DND-41 (cell line): Measurements from ENCODE around the gene CHD6.

Source experiments
- ATAC-seq: fragments of 200-7000 bp; cut with Tn5 transposase; 3 replicates; pipeline ENCODE4 v1.9.1; 2021; ENCODE audit warnings: low read depth; ENCODE audit not compliant: insufficient read depth
- DNase-seq: peaks from one replicate; pipeline ENCODE4 v3.0.0-alpha.2; 2020
- H2AFZ ChIP-seq: 2 replicates; pipeline ENCODE4 v1.6.0; 2012; ENCODE audit warnings: low read depth, low read length
- H3K27ac ChIP-seq: 2 replicates; pipeline ENCODE4 v1.5.1; 2012; ENCODE audit warnings: low read length, inconsistent platforms
- H3K27me3 ChIP-seq: fragments of 200-600 bp; sonication (generic); 2 replicates; pipeline ENCODE4 v1.6.0; 2012; ENCODE audit warnings: low read length, mild to moderate bottlenecking, inconsistent platforms; ENCODE audit not compliant: insufficient read depth, poor library complexity
- H3K36me3 ChIP-seq: 2 replicates; pipeline ENCODE4 v1.5.1; 2012; ENCODE audit warnings: low read length, inconsistent platforms; ENCODE audit not compliant: insufficient read depth
- H3K4me1 ChIP-seq: 2 replicates; pipeline ENCODE4 v1.5.1; 2012; ENCODE audit warnings: mild to moderate bottlenecking, low read length; ENCODE audit not compliant: insufficient read depth
- H3K4me2 ChIP-seq: 2 replicates; pipeline ENCODE4 v1.6.0; 2012; ENCODE audit warnings: mild to moderate bottlenecking, moderate library complexity, low read length, inconsistent platforms; ENCODE audit not compliant: insufficient read depth
- H3K4me3 ChIP-seq, 2 experiments: fragments of 200-600 bp in 1 of 2; shearing (Covaris generic) in 1 of 2; 2 replicates each; pipeline ENCODE4 v1.5.1; 2012 to 2016; ENCODE audit warnings: inconsistent platforms in 2 of 2, low read length in 2 of 2, mild to moderate bottlenecking in 2 of 2, low read depth in 1 of 2, moderate library complexity in 1 of 2
- H3K79me2 ChIP-seq: 2 replicates; pipeline ENCODE4 v1.6.0; 2012; ENCODE audit warnings: low read length, inconsistent platforms; ENCODE audit not compliant: insufficient read depth
- H3K9ac ChIP-seq: 2 replicates; pipeline ENCODE4 v1.6.0; 2012; ENCODE audit warnings: low read depth, mild to moderate bottlenecking, inconsistent platforms, low read length, moderate library complexity
- H3K9me3 ChIP-seq: 2 replicates; pipeline ENCODE4 v1.5.1; 2012; ENCODE audit warnings: low read length, moderate library complexity, mild to moderate bottlenecking, inconsistent platforms; ENCODE audit not compliant: insufficient read depth, severe bottlenecking
- H4K20me1 ChIP-seq: 2 replicates; pipeline ENCODE4 v1.6.0; 2012; ENCODE audit warnings: low read length; ENCODE audit not compliant: insufficient read depth
- CTCF ChIP-seq: IDR thresholded peaks from 2 replicates; pipeline ENCODE4 v1.5.1; 2012; ENCODE audit warnings: borderline replicate concordance, low read length, moderate library complexity, mild to moderate bottlenecking; ENCODE audit not compliant: poor library complexity, severe bottlenecking; ENCODE audit errors: extremely low read depth
- EZH2 ChIP-seq: IDR thresholded peaks from 3 replicates; pipeline ENCODE4 v1.6.1; 2012; ENCODE audit warnings: borderline replicate concordance, low read depth, mild to moderate bottlenecking, moderate library complexity, low read length, inconsistent platforms; ENCODE audit not compliant: severe bottlenecking

The CHD6 gene

DNA sequence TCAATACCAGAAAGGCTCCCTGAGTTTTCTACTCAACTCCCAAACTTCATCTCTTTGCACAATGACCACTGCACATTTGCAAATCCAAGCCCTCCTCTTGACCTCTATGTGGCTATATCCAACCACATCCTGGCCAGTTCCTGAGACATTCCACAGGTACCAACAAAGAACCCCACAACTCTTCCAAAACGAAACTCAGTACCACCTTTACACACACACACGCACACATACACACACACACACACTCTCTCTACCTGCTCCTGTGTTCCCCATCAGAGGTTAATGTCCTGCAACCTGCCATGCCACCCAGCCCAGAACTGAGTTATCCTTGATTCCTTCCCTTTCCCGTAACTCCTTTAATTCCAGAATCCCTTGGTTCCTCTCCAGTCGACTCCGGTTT lies 58.5 kb downstream of the CHD6 start:
- Histone ChIP-seq H3K4me2 (no peak overlapping the region), H4K20me1 (peaks cover 34% of the 10 kb centered on the region; the same call in 1 of the 2 replicates), H3K27me3 (no peaks in the 10 kb centered on the region), H3K9me3 (peaks cover 11% of the 10 kb centered on the region), H3K79me2 (peaks cover 86% of the 10 kb centered on the region), H3K27ac (no peak overlapping the region), H2AFZ (no peak overlapping the region), H3K36me3 (peaks cover 25% of the 10 kb centered on the region), H3K4me3 (no peak overlapping the region), H3K4me1 (no peaks in the 10 kb centered on the region), H3K9ac (no peak overlapping the region)
- no peak for DNase-seq
- no peak for ATAC-seq
- TF ChIP-seq CTCF (no peak), EZH2 (no peak)

GRCh38 chr20:41553142-41553879 lies 64.9 kb downstream of the CHD6 start:
- Histone ChIP-seq H3K9ac (no peak overlapping the region), H3K9me3 (peaks cover 16% of the 10 kb centered on the region), H3K27ac (no peak overlapping the region), H3K4me1 (no peaks in the 10 kb centered on the region), H2AFZ (no peak overlapping the region), H3K36me3 (peaks cover 34% of the 10 kb centered on the region), H3K4me2 (no peak overlapping the region), H3K4me3 (no peak overlapping the region), H4K20me1 (no peaks in the 10 kb centered on the region; the same call in 1 of the 2 replicates), H3K27me3 (no peaks in the 10 kb centered on the region), H3K79me2 (peaks cover 57% of the 10 kb centered on the region)
- no peak for ATAC-seq
- DNase-seq, result no peak
- TF ChIP-seq EZH2 (no peak), CTCF (no peak)

- ATAC-seq, result no peak
- TF ChIP-seq CTCF (no peak), EZH2 (no peak)
- Histone ChIP-seq H3K79me2 (peaks cover 57% of the 10 kb centered on the region), H3K4me2 (no peak overlapping the region), H3K4me1 (no peaks in the 10 kb centered on the region), H3K9me3 (peaks cover 14% of the 10 kb centered on the region), H4K20me1 (peaks cover 5% of the 10 kb centered on the region; the same call in 1 of the 2 replicates), H3K27ac (no peak overlapping the region), H3K27me3 (no peaks in the 10 kb centered on the region), H3K4me3 (no peak overlapping the region), H3K36me3 (peaks cover 26% of the 10 kb centered on the region), H2AFZ (no peak overlapping the region), H3K9ac (no peak overlapping the region)
- no peak for DNase-seq
Observed at GRCh38 chr20:41552295-41553068, 65.7 kb downstream of the CHD6 start.
